Hepatocyte (in vitro differentiated cells): ENCODE results near the gene TP53TG5. TPM values are rescaled to one million over a fixed set of nuclear protein-coding genes. Genes with fewer than 3 reads are reported as not detected.

Experiments used
- DNase-seq: peaks from one replicate; pipeline ENCODE4 v3.0.0-alpha.2; 2016; ENCODE audit warnings: low spot score
- H2AFZ ChIP-seq: fragments of 200-600 bp; sonication (generic); 2 replicates; pipeline ENCODE4 v1.6.0; 2016; ENCODE audit warnings: antibody characterized with exemption, mild to moderate bottlenecking
- H3K27ac ChIP-seq: fragments of 200-600 bp; sonication (generic); 2 replicates; pipeline ENCODE4 v1.5.1; 2016; ENCODE audit warnings: mild to moderate bottlenecking
- H3K27me3 ChIP-seq: fragments of 200-600 bp; sonication (generic); 2 replicates; pipeline ENCODE4 v1.6.1; 2016
- H3K36me3 ChIP-seq: fragments of 200-600 bp; sonication (generic); replicated peaks from 2 replicates; pipeline ENCODE4 v1.5.1; 2016; ENCODE audit warnings: low read depth; ENCODE audit not compliant: insufficient read depth
- H3K4me1 ChIP-seq: fragments of 200-600 bp; sonication (generic); 2 replicates; pipeline ENCODE4 v1.5.1; 2016; ENCODE audit warnings: mild to moderate bottlenecking, moderate library complexity; ENCODE audit not compliant: insufficient read depth
- H3K4me2 ChIP-seq: fragments of 200-600 bp; sonication (generic); 2 replicates; pipeline ENCODE4 v1.6.0; 2016
- H3K4me3 ChIP-seq: fragments of 200-600 bp; sonication (generic); 2 replicates; pipeline ENCODE4 v1.5.1; 2016; ENCODE audit warnings: mild to moderate bottlenecking
- H3K79me2 ChIP-seq: fragments of 200-600 bp; sonication (generic); 2 replicates; pipeline ENCODE4 v1.6.0; 2017; ENCODE audit warnings: mild to moderate bottlenecking
- H3K9me2 ChIP-seq: fragments of 200-600 bp; sonication (generic); replicated peaks from 2 replicates; pipeline ENCODE4 v1.6.0; 2017; ENCODE audit warnings: mild to moderate bottlenecking; ENCODE audit not compliant: insufficient read depth
- H3K9me3 ChIP-seq: fragments of 200-600 bp; sonication (generic); 2 replicates; pipeline ENCODE4 v1.5.1; 2016; ENCODE audit warnings: low read depth, mild to moderate bottlenecking
- H4K20me1 ChIP-seq: fragments of 200-600 bp; sonication (generic); 2 replicates; pipeline ENCODE4 v1.6.0; 2016; ENCODE audit warnings: mild to moderate bottlenecking; ENCODE audit not compliant: insufficient read depth, poor library complexity, severe bottlenecking
- CTCF ChIP-seq: fragments of 200-600 bp; sonication (generic); IDR thresholded peaks from 2 replicates; pipeline ENCODE4 v1.5.1; 2016; ENCODE audit warnings: antibody characterized with exemption, mild to moderate bottlenecking; ENCODE audit not compliant: poor library complexity
- EZH2 ChIP-seq: fragments of 200-600 bp; sonication (generic); IDR thresholded peaks from 2 replicates; pipeline ENCODE4 v1.6.1; 2016; ENCODE audit warnings: antibody characterized with exemption, mild to moderate bottlenecking, borderline replicate concordance
- EZH2phosphoT487 ChIP-seq: fragments of 200-600 bp; sonication (generic); IDR thresholded peaks from one replicate; pipeline ENCODE4 v1.6.1; 2018; ENCODE audit warnings: antibody characterized with exemption, mild to moderate bottlenecking, low read depth, moderate library complexity; ENCODE audit not compliant: unreplicated experiment, severe bottlenecking
- WGBS: methylation state at CpG from one replicate; pipeline ENCODE4 v1.1.6; 2016; ENCODE audit warnings: low lambda C conversion rate; ENCODE audit errors: missing lambda C conversion rate; 5-methylcytosine and 5-hydroxymethylcytosine counted together
- polyA plus RNA-seq: library from polyadenylated mRNA; unstranded; fragments of >200 nt; fragmentation: Nextera tagmentation; extraction: Ambion mirVana; gene quantifications from 2 replicates; pipeline ENCODE4 v1.2.1, GENCODE V29; 2016
- total RNA-seq: library from RNA; depleted of rRNA; stranded (reverse); fragments of >200 nt; gene quantifications from 2 replicates; pipeline ENCODE4 v1.2.3, GENCODE V29; 2014

TP53TG5 gene
- total and polyA plus RNA-seq, 2 experiments from 2014 or later = not detected

GRCh38 chr20:45419188-45420091 lies 41.3 kb upstream of the TP53TG5 start:
- Histone ChIP-seq H3K4me3 (no peak overlapping the region), H3K9me2 (no peaks in the 10 kb centered on the region), H3K27ac (no peak overlapping the region), H3K27me3 (no peaks in the 10 kb centered on the region), H4K20me1 (no peaks in the 10 kb centered on the region), H3K79me2 (peaks cover 21% of the 10 kb centered on the region), H3K36me3 (no peaks in the 10 kb centered on the region), H3K9me3 (no peaks in the 10 kb centered on the region), H3K4me1 (peaks cover 12% of the 10 kb centered on the region), H3K4me2 (no peak overlapping the region), H2AFZ (no peak overlapping the region)
- no peak for TF ChIP-seq EZH2
- no peak for TF ChIP-seq EZH2phosphoT487
- TF ChIP-seq CTCF = no peak
- 93% methylated on average over 17 of the region's 17 CpGs for WGBS
- no peak for DNase-seq

DNA sequence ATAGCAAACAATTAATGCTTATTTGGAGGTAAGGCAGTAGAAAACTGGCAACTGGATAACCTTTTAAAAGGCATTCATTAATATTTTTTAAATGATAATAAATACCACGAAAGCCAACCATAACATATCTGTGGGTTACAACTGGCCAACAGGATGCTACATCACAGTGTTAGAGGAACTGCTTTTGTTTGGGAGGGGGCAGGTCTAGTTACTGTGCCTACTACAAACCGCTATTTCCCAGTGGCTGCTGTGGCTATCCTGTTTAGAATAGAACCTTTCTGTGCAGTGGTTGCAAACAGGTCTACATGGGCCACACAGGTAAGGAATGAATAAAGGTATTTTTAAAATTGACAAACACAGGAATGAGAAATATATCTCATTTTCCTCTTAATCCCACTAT lies 38.8 kb upstream of the TP53TG5 start:
- Histone ChIP-seq H3K4me3 (peak overlapping the region; percentile 72), H3K4me2 (peak overlapping the region; percentile 82), H3K4me1 (peaks cover 12% of the 10 kb centered on the region), H4K20me1 (no peaks in the 10 kb centered on the region), H3K9me3 (no peaks in the 10 kb centered on the region), H3K27ac (no peak overlapping the region), H2AFZ (no peak overlapping the region), H3K79me2 (peaks cover 21% of the 10 kb centered on the region), H3K27me3 (no peaks in the 10 kb centered on the region), H3K9me2 (no peaks in the 10 kb centered on the region), H3K36me3 (no peaks in the 10 kb centered on the region)
- DNase-seq = no peak
- WGBS = 80% methylated on average over 2 of the region's 2 CpGs
- TF ChIP-seq CTCF (no peak), EZH2 (no peak), EZH2phosphoT487 (no peak)

GRCh38 chr20:45415822-45416637 lies 37.9 kb upstream of the TP53TG5 start, which contains the start of gene PIGT:
PIGT (plus strand) TSS chr20:45416141; CDS start chr20:45416157, 16 bp downstream.
- DNase-seq = peak; percentile 90
- Histone ChIP-seq H4K20me1 (no peaks in the 10 kb centered on the region), H3K4me2 (peak within 1 kb of the TSS; percentile 82), H3K9me2 (no peaks in the 10 kb centered on the region), H3K79me2 (peaks cover 21% of the 10 kb centered on the region), H3K4me3 (peak within 1 kb of the TSS; percentile 72), H3K27me3 (no peaks in the 10 kb centered on the region), H3K27ac (peak within 1 kb of the TSS; percentile 75), H2AFZ (peak within 1 kb of the TSS; percentile 90), H3K4me1 (peaks cover 12% of the 10 kb centered on the region), H3K36me3 (no peaks in the 10 kb centered on the region), H3K9me3 (no peaks in the 10 kb centered on the region)
- WGBS = 1% methylated on average over 51 of the region's 52 CpGs
- TF ChIP-seq EZH2phosphoT487 (no peak), CTCF (no peak), EZH2 (no peak)
